GM20431 (cell line): Measurements from ENCODE around the gene WHRN.

Experiments used
- in situ Hi-C: fragments of 300-500 bp; cut with MseI, MboI; formaldehyde crosslinking; loops from one replicate; pipeline ENCODE4 v1.15.0; 2020; ENCODE audit warnings: low sequenced_read_pairs; ENCODE audit not compliant: unreplicated experiment

WHRN gene

GRCh38 chr9:114372921-114373448 is 132.3 kb downstream of the WHRN start:
- in situ Hi-C loops = no loop called here

GRCh38 chr9:114371973-114372917 is 133.0 kb downstream of the WHRN start:
- in situ Hi-C loops = no loop called here

- in situ Hi-C loops = no loop called here
Observed at GRCh38 chr9:114371343-114371944, 133.8 kb downstream of the WHRN start.

DNA sequence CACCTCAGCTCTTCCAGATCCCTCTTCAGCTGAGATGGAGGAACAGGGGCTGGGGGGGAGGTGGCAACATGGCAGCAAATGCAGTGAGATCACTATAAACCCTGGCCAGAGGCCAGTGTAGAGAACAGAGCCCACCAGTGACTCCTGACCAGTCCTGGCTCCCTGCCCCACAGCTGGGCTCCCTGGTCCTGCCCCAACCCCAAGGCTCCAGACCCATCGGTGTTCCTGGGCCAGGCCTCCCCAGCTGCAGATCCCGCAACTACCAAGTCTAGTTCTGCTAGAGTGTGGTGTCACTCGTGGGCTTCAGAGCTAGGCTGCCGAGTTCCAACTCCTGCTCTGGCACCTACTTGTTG is 134.3 kb downstream of the WHRN start:
- in situ Hi-C loops = no loop called here

DNA sequence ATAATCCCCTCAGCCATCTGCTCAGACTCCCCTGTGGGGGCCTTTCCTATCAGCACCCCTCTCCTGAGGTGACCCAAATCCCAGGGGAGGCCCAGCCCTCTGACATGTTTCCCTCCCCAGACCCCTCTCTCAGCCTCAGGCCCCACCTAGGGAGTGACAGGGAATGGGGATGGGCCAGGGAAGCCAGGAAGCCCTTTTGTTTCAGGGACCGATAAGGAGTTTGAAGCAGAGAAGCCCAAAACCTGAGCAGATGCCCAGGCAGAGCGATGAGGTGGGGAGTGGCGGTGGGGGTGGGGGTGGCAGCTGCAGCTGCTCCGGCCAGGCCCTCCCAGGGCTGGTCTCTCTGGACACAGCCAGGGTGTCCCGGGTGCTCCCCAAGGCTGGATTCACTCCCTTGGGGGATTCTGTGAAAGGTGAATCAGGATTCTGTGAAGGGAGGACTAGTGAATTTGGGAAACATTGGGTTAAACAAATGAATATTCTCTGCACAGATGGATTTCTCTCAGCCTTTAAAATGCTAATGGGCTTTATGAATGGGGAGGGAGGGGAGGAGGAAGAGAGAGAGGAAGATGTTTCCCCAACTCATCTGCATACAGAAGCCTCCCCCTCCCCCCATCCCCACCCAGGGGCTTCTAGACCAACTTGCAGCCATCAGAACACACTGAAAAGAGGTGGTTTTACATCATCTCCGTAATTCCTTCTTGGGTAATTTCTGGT is 134.9 kb downstream of the WHRN start:
- in situ Hi-C loops = no loop called here

DNA sequence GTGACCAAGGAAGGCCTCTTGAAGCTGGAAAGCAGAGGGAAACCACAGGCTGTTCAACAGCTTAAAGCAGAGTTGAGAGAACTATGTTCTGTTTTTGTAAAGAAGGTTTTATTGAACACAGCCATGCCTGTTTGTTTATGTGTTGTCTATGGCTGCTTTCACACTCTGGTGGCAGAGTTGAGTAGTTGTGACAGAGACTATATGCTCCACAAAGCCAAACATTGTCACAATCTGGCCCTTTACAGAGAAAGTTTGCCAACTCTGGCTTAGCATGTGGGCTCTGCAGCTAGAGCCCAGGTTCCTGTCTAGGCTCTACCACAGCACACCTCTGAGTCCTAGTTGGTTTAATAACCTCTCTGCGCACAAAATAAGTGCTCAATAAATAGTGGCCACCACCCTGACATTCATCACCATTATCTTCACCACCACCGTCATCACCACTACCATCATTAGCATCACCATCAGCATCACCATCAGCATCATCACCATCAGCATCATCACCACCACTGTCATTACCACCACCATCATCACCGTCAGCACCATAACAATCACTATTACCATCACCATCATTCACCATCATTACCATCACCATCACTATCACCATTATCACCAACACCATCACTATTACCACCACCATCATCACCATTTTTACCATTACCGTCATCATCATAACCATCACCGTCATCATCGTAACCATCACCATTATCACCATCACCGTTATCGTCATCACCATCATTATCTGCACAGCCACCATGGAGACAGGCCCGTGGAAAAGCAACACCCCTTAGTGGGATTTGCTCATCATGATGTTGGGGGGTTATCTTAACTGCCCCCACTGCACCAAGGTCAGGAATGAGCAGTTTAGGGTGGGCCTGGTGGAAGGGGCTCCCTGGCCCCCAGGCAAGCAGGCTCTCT is 135.8 kb downstream of the WHRN start:
- in situ Hi-C loops = no loop called here

GRCh38 chr9:114367772-114368569 is 137.3 kb downstream of the WHRN start:
- in situ Hi-C loops = no loop called here

DNA sequence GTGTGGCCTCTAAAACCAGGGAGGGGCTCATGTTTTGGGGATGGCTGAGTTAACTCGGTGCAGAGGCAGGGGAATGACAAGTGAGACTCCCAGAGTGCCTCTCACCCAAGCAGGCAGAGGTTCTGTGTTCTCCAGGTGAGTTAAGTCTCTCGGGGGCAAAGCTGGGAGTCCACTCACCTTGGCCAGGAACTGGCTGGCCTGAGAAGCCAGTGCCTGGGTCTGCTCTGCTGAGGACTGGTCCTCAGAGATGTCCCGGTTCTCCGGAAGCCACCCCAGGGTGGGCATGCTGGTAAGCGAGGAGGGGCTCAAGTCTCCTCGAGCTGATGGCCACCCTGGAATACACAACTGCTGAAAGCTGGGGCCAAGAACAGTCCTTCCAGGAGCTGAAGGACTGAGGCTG is 137.9 kb downstream of the WHRN start:
- in situ Hi-C loops = no loop called here

GRCh38 chr9:114366334-114367128 is 138.7 kb downstream of the WHRN start:
- in situ Hi-C loops = no loop called here

DNA sequence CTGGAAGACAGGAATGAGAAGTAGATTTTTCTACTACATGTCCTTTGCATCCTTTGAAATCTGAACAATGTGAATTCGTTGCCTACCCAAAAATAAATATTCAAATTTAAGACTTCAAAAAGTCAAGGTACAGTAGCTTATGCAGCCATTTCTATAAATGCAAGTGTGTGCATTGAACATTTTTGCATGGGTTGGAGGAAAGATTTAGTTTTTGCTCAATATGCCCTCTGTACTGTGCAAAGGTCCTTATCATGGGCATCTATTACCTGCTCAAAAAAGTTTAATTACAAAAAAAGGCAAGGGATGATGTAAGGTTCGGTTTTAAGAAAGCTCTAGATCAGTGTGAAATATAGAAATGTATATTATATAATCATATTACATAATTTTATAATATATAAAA is 140.1 kb downstream of the WHRN start:
- in situ Hi-C loops = no loop called here

GRCh38 chr9:114364134-114365041 is 140.9 kb downstream of the WHRN start:
- in situ Hi-C loops = no loop called here

DNA sequence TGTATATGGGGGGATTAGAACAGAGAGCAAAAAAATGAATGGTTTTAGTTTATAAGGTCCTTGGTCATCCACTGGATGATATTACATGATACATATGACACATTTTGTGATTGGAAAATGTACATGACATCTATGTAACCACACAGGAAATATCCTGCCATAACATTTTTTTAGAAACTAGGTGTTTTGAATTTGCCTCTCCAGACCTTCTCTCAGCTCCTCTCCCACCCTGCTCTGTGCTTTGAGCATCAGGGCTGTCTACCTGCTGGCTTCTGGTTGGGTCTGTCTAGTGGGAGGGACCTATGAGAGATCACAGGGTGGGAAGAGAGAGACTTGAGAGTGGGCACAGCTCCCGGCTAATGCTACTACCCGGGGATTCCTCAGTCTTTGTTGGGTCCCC is 141.8 kb downstream of the WHRN start:
- in situ Hi-C loops = no loop called here

DNA sequence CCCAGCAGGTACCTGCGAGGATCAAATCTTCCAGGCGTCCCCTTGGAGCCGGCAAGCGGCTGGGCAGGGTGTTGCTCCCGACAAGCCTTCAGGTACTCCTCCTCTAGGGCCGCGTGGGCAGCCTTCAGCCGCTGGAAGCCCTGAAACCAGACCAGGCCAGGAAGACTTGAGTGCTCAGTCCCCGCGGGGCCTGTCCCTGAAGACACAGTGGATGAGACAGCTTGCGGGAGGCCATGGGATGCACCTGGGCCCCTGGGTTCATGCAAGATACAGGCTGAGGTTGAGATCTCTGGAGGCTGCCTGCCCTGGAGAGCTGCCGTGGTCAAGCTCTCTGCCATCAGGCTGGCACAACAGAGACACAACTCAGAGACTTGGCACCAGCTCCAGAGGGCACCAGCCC is 142.9 kb downstream of the WHRN start:
- in situ Hi-C loops = no loop called here

GRCh38 chr9:114361542-114361941 is 143.7 kb downstream of the WHRN start:
- in situ Hi-C loops = no loop called here

GRCh38 chr9:114359801-114360200 is 145.5 kb downstream of the WHRN start:
- in situ Hi-C loops = no loop called here

- in situ Hi-C loops = no loop called here
Observed at GRCh38 chr9:114357911-114358328, 147.4 kb downstream of the WHRN start.

DNA sequence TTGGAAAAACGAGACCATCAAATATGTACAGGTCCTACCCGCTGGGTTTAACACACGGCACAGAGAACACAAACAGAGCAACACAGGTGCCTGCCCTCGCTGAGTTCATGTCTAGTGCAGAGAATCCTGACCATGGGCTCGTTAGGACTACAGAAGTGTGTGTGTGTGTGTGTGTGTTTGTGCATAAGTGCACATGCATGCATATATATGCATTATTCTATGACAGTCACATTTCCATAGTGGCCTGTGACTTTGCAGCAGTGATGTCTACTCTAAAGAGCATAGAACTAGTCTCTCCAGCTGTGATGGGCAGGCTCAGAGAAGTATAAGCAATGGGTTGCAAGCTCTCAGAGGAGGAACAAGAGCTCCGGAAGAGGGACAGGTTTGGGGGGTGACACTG is 147.9 kb downstream of the WHRN start:
- in situ Hi-C loops = no loop called here
